NCI-H1436 (cell line): Measurements from ENCODE around the gene SLC2A2.
"Not testable (repeated sequence)": the region's sequence is repeated elsewhere in the genome, so short reads cannot be mapped to it uniquely, and the experiment has no call there.

ENCODE experiments used
- DNase-seq: peaks from one replicate; lab custom pipeline; 2025; lab: John Stamatoyannopoulos, UW

Gene SLC2A2

DNA sequence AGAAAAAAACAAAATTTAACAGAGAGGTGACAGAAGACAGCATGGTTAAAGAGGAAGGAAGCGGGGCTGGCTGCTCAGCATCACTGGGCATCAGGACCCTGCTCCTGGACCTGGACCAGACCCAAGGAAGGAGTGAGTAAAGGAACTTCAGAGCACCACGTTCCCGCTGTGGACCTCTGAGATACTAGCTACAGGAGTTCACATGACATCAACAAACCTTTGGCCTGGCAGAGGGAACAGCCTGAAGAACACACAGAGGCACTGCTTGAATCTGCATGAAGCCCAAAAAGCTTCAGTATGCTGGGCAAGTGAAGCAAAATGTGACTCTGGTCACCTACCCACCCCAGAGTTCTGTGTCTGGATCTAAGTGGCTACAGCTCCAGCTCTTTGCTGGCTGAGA lies 38.1 kb downstream of the SLC2A2 start:
- no peak for DNase-seq

DNA sequence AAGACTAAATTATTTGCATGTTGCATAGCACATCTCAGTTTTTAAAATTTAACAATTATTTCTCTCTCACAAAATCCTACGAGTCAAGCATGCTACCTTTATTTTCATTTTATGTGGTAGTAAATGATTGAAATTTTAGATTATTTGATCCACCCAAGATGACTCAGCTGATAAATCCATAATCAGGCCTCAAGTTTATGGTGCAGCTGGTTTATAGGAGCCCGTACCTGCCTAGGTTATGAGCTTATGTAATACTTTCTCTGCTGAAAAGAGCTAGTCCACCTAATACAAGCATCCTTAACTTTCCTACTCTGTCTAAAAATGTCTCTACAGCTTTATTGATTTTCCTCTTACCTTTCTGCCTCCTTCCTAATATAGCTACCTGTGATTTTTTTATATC lies 41.2 kb downstream of the SLC2A2 start:
- no peak for DNase-seq

DNA sequence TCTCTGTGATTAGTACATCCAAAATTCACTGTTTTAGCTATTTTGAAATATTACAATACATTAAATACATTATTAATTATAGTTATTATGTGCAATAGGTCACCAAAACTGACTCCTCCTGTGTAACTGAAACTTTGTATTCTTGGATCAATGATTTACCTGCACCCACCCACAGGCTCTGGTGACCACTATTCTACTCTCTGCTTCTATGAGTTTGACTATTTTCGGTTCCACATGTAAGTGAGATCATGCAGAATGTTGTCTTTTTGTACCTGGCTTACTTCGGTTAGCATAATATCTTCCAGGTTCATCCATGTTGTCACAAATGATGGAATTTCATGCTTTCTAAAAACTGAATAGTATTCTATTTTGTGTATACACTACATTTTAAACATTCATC lies 43.8 kb downstream of the SLC2A2 start:
- no peak for DNase-seq

DNA sequence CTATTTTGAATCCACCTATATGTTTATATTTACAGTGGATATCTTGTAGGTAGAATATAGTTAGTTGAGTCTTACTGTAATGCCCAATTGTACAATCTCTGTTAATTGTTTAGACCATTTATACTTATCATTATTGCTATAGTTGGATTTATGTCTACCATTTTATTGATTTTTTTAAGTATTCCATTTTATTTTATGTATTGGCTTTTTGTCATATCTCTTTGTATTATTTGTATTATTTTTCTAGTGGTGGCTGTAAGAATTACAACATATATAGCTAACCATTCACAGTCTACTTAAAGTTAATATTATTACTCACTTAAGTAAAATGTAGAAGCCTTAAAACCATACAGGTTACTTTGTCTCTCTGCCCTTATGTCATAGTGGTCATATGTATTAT lies 46.1 kb downstream of the SLC2A2 start:
- DNase-seq: no peak

DNA sequence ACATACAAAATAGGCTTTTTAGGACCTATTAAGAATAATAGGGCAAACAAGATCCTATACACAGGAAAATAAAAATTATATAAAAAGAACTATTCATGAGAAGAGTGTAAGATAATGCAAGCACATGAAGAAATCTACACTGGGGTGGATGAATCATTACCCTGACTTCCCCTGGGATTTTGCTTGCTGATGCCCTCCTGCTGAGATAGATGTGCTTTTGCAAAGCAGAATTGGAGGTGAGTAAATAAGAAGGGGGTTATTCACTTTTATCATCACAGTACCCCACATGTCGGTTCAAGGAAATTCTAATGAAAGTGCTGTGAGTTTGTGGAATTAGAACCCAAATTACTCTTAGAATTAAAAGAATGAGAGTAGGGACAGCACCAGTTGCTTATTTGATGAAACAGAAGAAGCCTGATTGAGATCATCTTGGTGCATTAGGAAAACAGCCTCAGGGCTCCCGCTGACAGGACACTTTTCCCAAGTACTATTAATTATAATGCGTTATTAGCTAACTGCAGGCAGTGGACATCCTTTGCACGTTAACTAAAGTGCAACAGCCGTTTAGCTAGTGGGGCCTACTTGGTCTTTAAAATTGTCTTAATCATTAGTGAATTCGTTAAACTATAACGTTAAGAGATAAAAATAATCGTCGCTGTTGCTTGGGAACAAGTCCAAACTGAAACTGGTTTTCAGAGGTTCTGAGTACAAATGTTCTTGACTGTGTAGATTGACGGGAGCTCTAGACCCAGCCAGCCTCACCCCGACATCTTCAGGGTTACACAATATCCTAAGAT lies 48.4 kb downstream of the SLC2A2 start:
- DNase-seq: peak; percentile 4

DNA sequence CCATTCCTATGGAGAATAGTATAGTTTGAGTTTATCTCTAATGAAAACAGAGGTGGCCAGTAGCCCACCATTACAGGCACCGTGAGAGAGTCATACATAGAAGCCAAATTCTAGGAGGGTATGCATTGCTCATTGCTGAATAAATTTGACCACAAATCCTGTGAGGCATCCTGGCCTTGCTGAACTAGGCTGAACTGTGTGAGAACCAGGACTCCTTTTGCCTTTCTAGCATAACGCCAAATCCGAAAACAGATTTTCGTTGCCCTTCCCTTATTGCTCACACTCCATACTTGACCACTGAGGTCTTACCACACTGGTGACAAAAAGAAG lies 50.4 kb downstream of the SLC2A2 start:
- no peak for DNase-seq

DNA sequence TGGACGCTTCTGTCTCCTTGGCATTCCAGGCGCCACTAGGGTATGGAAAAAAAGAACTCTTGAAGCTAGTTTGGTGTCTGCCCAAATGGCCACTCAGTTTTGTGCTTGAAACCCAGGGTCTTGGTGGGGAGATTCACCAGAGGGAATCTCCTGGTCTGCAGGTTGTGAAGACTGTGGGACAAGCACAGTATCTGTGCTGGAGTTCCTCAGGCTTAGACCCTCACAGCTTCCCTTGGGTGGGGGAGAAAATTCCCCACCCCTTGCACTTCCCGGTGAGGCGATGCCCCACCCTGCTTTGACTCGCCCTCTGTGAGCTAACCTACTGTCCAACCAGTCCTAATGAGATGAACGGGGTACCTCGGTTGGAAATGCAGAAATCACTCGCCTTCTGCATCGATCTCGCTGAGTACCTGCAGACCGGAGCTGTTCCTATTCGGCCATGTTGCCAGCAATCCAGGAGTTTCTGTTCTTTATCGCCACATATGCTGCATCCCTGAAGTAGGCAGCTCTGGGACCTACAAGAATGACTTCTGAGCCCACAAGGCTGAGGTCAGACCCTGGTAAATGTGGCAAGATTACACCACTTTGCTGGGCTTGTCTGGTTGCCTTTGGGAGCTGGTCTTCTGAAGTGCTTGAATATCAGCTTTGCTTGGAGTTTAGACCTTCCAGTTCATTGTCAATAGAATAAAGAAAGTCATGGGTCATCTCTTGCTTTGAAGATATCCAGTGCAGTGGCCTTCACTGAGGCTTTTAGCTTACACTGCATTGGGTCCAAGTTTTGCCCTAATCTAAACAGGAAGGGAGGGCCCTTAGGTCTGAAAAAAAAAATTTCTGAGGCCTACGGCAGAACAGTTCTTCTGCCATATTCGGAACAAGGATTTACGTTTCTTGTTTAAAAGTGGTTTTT lies 51.0 kb downstream of the SLC2A2 start:
- no peak for DNase-seq

DNA sequence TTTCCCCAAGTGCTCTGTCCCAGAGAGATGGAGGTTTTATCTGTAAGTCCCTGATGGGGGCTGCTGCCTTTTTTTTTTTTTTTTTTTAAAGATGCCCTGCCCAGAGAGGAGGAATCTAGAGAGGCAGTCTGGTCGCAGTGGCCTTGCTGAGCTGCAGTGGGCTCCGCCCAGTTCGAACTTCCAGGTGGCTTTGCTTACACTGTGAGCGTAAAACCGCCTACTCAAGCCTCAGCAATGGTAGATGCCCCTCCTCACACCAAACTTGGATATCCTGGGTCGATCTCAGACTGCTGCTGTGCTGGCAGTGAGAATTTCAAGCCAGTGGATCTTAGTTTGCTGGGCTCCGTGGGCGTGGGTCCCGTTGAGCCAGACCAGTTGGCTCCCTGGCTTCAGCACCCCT lies 51.6 kb downstream of the SLC2A2 start:
- DNase-seq: no peak

DNA sequence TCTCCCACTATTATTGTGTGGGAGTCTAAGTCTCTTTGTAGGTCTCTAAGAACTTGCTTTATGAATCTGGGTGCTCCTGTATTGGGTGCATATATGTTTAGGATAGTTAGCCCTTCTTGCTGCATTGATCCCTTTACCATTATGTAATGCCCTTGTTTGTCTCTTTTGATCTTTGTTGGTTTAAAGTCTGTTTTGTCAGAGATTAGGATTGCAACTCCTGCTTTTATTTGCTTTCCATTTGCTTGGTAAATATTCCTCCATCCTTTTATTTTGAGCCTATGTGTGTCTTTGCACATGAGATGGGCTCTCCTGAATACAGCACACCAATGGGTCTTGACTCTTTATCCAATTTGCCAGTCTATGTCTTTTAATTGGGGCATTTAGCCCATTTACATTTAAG lies 53.6 kb downstream of the SLC2A2 start:
- not testable (repeated sequence) for DNase-seq

DNA sequence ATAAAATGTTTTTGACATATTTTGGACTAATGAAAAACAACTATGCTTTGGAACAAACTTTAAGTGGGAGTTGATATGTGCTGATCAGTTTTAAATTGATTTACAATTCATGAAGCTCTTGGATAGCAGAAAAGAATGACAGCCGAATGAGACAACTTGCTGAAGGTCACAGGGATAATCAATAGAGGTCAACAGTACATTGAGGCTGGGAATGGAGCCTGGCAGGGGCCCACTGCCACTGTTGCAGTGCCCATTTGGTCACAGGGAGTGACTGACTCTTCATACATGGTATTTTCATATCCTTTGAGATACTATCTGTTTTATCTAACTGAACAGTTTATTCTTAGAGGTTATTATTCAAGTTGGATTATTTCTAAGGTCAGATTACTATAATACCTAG lies 59.4 kb downstream of the SLC2A2 start:
- no peak for DNase-seq

DNA sequence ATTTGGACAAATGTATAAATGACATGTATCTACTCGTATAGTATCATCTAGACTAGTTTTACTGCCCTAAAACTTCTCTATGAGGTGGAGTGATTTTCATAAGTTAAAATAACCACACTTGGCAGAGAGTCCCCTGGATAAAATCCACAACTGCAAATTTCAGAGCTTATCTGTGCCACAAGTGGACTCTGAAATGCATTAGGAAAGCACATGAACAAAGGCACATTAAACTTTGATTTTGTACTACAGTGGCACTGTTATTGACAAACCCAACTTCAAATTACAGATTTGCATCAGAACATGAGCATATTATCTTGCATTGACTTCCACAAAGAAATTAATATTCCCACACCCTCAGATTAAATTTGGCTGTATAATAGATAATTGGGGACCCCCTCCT lies 60.0 kb downstream of the SLC2A2 start:
- no peak for DNase-seq

DNA sequence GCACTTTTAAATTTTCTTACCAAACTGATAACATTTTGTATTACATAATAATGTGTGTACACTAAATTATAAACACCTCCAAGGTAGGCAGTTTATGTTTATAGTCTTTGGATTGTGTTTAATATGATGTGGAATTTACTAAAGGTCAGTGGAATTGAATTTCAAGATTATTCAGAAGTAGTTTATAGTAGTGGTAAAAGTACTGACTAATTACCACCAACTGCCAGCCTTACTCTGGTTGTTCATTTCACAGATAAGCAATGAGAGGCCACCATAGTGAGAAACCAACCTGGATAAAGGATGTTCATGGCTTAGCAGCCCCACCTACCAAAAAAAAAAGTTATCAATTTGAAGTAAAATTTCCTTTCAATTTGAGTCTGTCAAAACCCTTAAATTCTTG lies 64.1 kb downstream of the SLC2A2 start:
- no peak for DNase-seq

DNA sequence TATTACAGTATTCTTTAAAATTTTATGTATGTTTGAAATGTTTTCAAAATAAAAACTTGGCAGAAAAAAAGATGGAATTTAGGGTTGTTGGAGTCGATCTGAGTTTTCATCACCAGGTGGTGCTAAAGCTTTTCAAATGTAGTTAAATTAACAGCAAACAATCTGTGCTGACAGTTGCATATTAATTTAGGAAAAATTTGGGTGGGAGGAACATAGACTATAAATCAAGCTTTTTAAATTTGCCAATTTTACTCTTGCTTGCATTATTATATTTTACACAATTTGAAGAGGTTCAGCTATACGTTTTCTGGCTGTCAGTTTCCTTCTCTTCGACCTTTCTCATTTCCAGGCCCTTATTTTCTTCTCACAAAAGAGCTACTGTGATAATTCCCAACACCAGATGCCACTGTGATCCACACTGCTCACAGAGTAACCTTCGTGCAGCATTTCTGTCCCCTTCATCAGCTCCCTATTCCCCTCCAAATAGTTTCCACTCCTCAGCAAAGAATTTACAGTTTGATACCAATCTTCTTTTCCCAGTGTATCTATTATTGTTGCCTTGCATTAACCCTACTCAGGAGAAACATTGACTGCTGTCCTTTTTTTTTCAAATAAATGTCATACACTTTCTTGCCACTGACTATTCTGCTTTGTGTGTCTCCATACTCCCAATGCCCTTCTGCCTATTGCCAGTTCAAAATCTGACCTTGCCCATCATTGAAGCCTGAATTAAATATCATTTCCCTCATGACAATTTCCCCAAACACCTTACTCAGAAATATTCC lies 64.7 kb downstream of the SLC2A2 start:
- peak; percentile 32 for DNase-seq

DNA sequence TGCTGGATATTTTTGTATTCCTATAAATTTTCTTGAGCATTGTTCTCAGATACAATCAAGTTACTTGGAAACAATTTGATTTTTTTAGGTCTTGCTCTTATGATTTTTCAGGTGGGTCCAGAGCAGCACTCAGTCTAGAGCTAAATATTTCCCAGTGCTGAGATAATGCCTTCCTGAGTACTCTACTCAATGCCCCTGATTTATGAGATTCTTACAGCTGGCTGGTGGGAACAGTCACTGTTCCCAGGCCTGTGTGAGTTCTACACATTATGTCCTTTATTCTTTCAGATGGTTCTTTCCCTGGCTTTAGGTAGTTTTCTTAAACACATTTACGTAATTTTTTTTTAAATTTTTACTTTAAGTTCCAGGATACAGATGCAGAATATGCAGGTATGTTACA lies 67.1 kb downstream of the SLC2A2 start:
- DNase-seq: no peak

DNA sequence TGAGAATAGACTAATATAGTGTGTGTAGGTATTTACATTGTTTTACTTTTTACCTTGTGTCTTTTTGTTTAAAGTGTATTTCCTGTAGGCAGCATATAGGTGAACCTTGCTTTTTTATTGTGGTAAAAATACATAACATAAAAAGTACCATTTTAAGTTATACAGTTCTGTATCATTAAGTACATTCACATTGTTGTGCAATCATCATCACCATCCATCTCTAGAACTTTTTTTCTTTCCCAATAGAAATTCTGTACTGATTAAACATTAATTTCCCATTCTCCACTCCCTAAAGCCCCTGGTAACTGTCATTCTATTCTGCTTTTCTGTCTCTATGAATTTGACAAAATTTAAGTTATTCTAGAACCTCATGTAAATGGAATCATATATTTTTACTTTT lies 69.9 kb downstream of the SLC2A2 start:
- DNase-seq: no peak

DNA sequence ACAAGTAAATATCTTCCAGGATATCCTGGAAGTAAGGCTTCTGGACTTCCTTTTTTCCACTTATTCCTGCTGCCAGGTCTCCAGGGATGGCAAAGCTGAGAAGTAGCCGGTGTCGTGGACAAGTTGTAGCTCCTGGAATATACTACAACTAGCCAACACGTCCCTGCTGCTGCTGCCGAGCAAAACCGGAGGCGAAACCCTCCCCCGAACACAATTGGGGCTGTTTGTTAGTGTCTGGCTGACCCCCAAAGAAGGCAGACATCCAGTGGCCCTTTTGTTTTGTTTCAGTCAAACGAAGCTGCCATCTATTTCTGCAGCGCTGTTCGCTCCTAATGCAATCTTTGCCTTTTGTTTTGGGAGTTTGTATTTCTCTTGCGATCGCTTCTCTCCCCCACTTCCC lies 72.8 kb downstream of the SLC2A2 start:
- no peak for DNase-seq

DNA sequence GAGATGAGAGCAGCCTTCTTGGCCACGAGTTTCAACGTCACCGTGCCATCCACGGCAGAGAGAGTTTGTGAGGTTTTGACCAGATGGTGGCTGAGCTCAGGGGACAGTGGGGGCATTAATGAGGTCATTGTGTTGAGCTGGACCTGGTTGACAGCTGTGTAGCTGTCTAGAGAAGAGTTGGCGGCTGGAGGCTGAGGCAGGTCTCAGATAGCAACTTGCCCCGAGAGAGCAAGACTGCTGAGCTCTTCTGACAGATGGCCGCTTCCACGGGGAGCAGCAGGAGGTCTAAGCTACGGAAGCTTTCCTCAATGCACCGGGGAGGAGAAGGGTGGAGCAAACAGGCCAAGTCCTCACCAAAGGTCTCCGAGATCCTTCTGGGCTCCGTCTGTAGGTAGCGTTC lies 73.3 kb downstream of the SLC2A2 start:
- no peak for DNase-seq

DNA sequence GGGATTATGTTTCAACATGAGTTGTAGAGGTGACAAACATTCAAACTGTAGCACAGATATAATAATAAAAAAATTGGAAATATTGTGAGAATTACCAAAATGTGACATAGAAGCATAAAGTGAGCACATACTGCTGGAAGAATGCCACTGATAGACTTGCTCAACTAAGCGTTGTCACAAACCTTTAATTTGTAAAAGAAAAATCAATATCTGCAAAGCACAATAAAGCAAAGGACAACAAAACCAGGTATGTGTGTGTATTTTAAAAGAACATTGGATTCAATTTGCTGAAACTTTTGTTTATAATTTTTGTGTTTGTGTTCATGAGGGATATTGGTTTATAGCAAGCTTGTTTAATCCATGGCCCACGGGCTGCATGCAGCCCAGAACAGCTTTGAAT lies 77.3 kb downstream of the SLC2A2 start:
- DNase-seq: no peak

DNA sequence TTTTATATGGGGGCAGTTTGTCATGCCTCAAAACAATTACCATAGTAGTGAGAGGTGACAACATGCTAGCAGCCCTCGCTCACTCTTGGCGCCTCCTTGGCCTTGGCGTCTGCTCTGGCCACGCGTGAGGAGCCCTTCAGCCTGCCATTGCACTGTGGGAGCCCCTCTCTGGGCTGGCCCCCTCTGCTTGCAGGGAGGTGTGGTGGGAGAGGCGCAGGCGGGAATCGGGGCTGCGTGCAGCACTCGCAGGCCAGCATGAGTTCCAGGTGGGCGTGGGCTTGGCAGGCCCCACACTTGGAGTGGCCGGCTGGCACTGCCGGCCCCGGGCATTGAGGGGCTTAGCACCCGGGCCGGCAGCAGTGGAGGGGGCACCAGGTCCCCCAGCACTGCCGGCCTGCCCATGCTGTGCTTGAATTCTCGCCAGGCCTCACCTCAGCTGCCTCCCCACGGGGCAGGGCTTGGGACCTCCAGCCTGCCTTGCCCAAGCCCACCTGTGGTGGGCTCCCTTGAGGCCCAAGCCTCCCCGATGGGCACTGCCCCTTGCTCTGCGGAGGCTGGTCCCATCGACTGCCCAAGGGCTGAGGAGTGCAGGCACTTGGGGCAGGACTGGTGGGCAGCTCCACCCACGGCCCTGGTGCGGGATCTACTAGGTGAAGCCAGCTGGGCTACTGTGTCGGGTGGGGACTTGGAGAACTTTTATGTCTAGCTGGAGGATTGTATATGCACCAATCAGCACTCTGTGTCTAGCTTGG lies 79.3 kb downstream of the SLC2A2 start:
- DNase-seq: no peak
